ENCODE data around the gene KIF24.

DNA sequence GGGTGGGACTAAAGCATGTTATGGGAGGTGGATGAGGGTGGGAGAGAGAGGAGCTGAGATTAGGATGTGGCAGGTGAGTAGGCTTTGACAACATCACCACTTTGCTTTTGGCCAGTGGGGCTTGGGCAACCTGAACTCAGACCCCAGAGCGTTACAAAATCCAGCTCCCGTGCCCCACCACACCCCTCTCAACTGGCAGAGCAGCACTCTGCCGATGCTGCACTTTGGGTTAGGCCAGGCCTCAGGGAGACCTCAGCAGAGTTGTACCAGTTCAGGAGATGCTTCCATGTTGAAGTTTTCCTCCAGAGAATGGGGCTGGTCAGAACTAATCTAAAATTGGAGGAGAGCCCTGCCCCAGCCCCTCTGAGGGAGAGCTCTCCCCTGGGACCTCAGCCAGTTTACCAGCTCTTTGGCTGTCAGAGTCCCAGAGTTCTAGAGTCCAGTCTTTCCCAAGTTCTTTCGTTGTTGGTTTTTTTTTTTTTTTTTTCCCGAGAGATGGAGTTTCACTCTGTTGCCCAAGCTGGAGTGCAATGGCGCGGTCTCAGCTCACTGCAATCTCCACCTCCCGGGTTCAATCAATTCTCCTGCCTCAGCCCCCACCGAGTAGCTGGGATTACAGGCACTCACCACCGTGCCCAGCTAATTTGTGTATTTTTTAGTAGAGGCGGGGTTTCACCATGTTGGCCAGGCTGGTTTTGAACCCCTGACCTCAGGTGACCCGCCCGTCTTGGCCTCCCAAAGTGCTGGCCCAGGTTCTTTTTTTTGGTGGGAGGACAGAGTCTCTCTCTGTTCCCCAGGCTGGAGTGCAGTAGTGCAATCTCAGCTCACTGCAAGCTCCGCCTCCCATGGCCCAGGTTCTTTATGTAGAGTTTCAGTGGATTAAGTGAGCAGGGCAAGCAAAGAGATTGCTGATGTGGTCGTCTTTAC, 18.1 kb upstream of the KIF24 start:
- TF ChIP-seq, protein P1, sequence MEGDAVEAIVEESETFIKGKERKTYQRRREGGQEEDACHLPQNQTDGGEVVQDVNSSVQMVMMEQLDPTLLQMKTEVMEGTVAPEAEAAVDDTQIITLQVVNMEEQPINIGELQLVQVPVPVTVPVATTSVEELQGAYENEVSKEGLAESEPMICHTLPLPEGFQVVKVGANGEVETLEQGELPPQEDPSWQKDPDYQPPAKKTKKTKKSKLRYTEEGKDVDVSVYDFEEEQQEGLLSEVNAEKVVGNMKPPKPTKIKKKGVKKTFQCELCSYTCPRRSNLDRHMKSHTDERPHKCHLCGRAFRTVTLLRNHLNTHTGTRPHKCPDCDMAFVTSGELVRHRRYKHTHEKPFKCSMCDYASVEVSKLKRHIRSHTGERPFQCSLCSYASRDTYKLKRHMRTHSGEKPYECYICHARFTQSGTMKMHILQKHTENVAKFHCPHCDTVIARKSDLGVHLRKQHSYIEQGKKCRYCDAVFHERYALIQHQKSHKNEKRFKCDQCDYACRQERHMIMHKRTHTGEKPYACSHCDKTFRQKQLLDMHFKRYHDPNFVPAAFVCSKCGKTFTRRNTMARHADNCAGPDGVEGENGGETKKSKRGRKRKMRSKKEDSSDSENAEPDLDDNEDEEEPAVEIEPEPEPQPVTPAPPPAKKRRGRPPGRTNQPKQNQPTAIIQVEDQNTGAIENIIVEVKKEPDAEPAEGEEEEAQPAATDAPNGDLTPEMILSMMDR (tag by site-specific recombination; IDR thresholded peaks at IDR 0.05): no peak
- TF ChIP-seq ZNF138 (tag by site-specific recombination; IDR thresholded peaks at IDR 0.05; ENCODE audit: borderline replicate concordance): no peak
- no peak for TF ChIP-seq ZNF777 (tag by site-specific recombination; IDR thresholded peaks at IDR 0.05; ENCODE audit: borderline replicate concordance)
- no peak for TF ChIP-seq ZBTB8A (tag by site-specific recombination; IDR thresholded peaks at IDR 0.05)
- TF ChIP-seq ZNF274 (IDR thresholded peaks at IDR 0.05; ENCODE audit: low read length): no peak
- TF ChIP-seq ZNF274 (tag by site-specific recombination; IDR thresholded peaks at IDR 0.05; ENCODE audit: borderline replicate concordance): no peak
- TF ChIP-seq ZFHX2 (tag by site-specific recombination; conservative IDR thresholded peaks at IDR 0.05): no peak
- no peak for TF ChIP-seq ZNF791 (tag by site-specific recombination; IDR thresholded peaks at IDR 0.05)
- no peak for TF ChIP-seq ZNF16 (tag by site-specific recombination; IDR thresholded peaks at IDR 0.05; ENCODE audit: low read depth)
- TF ChIP-seq, protein P2, sequence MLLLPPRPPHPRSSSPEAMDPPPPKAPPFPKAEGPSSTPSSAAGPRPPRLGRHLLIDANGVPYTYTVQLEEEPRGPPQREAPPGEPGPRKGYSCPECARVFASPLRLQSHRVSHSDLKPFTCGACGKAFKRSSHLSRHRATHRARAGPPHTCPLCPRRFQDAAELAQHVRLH (tag by site-specific recombination; IDR thresholded peaks at IDR 0.05): no peak
